Activated CD4-positive, CD25-positive, alpha-beta regulatory T cell (primary cell): ENCODE data around the gene SDR42E2.
"Not testable (repeated sequence)": the region's sequence is repeated elsewhere in the genome, so short reads cannot be mapped to it uniquely, and the experiment has no call there.

Experiments
- DNase-seq, 4 experiments: peaks; one replicate each; lab custom pipeline; 2025; lab: John Stamatoyannopoulos, UW

The SDR42E2 gene

DNA sequence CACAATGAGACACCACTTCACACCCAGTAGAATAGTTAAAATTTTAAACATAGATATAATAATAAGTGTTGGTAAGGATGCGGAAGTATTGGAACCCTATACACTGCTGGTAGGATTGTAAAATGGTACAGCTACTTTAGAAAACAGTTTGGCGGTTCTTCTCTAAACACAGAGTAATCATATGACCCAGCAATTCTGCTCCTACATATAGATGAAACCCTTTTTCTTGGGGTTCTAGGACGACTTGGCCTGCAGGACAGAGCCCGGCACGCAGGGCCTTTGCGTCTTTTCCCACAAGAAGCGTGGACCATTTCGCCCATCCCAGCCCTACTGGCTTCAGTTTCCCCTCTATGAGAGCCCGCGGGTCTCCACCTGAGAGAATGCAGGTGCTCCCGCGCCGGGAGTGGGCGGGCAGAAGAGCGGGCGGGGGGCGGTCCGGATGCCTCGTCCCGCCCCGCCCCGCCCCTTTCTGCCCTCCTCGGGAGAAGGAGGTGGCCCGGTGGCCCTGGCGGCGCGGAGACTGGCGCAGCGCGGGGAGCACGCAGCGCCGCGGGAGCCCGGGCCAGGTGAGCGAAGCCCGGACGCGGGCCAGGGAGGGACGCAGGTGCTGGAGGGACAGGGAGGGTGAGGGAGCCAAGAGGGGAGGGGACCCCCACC, at the start of gene SDR42E2:
SDR42E2 (plus strand) TSS at position 508 of the 657 bp plus-strand sequence. CDS start 3,077 bp downstream, outside the sequence.
- peak in 2 of 4 experiments; percentile 15 to 29 for DNase-seq

GRCh38 chr16:22116095-22116700, 46.1 kb upstream of the SDR42E2 start:
- no peak for DNase-seq

GRCh38 chr16:22117609-22118008, 44.7 kb upstream of the SDR42E2 start:
- DNase-seq, result no peak

- no peak for DNase-seq
Measured at GRCh38 chr16:22120440-22120839, 41.9 kb upstream of the SDR42E2 start.

GRCh38 chr16:22122239-22122638, 40.1 kb upstream of the SDR42E2 start:
- DNase-seq, result no peak

GRCh38 chr16:22123146-22123545, 39.2 kb upstream of the SDR42E2 start:
- DNase-seq, result no peak

DNA sequence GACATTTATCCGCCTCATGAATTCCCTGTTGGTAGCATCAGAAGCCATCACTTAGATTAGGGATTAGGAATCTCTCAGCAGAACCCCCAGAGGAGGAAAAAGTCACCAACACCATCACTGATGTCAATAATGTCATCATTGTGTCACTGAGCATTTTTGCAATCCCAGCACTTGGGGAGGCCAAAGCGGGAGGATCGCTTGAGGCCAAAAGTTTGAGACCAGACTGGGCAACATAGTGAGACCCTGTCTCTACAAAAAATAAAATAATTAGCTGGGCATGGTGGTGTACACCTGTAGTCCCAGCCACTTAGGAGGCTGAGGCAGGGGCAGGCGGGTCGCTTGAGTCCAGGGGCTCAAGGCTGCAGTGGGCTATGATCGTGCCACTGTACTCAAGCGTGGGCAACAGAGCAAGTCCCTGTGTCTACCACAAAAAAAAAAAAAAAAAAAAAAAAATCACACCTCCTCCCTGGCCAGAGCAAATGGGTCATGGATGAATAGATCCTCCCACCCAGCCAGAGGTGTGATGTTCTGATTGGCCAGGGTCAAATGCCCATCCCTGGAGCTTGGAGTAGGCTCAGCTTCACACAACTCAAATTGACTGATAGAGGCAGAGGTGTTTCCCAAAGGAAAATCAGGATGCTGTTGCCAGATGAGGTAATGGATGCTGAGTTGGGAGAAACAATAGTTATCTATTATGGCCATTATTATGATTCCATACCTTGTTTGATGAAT, 38.4 kb upstream of the SDR42E2 start:
- no peak for DNase-seq

DNA sequence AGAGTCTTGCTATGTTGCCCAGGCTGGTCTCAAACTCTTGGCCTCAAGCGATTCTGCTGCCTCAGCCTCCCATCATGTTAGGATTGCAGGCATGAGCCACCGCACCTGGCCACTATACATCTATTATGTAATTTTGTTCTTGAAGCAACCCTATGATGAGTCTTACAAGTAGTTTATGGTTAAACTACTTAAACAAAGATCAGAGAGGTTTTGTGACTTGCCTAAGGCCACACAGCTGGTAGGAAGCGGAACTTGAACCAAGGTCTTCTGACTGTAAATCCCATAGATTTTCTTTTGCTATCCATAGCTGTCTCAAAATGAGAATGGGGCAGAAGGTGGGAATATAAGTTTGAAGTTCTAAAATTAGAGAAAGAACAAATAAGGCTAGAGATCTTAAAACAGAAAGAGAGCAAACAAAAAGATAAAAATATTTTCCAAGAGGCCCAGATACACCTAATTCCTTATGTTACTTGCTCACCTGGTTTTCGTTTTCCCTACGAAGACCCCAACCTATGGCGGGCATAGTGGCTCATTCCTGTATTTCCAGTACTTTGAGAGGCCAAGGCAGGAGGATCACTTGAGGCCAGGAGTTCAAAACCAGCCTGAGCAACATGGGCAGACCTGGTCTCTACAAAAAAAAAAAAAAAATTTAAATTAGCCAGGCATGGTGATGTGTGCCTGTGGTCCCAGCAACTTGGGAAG, 37.6 kb upstream of the SDR42E2 start:
- no peak for DNase-seq

DNA sequence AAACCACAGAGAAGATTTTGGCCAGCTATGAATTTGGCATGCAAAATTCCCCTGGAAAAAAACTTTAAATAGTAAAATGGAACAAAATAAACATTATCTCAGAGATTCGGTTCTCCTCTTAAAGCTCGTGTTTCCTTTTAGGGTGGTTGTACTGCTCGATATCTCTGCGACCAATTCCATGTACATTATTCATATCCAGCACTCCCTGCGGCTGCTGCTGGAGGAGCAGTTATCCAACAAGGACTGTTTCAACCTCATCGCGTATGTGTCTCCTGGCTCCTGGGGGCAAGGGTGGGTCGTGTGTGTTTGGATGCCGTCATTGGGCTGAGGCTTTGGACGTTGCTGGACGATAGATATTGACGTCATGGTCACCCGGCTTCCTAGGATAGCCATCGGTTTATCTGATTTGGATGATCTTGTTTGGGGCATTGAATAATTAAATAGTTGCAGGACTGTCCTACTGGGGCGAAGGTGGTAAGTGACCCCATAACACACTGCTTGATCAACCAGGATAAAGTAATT, 36.2 kb upstream of the SDR42E2 start:
- DNase-seq, result no peak

DNA sequence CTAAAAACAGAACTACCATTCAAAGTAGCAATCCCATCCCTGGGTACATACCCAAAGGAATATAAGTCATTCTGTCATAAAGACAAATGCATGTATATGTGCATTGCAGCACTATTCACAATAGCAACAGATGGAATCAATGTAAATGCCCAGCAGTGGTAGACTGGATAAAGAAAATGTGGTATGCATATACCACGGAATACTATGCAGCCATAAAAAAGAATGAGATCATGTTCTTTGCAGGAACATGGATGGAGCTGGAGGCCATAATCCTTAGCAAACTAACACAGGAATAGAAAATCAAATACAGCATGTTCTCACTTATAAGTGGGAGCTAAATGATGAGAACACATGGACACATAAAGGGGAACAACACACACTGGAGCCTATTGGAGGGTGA, 33.8 kb upstream of the SDR42E2 start:
- DNase-seq, result not testable (repeated sequence)

- no peak for DNase-seq
Measured at GRCh38 chr16:22130528-22130927, 31.8 kb upstream of the SDR42E2 start.

GRCh38 chr16:22132801-22133200, 29.5 kb upstream of the SDR42E2 start:
- DNase-seq, result no peak

GRCh38 chr16:22138482-22138881, 23.8 kb upstream of the SDR42E2 start:
- DNase-seq, result no peak

GRCh38 chr16:22139008-22139407, 23.3 kb upstream of the SDR42E2 start:
- DNase-seq, result no peak

DNA sequence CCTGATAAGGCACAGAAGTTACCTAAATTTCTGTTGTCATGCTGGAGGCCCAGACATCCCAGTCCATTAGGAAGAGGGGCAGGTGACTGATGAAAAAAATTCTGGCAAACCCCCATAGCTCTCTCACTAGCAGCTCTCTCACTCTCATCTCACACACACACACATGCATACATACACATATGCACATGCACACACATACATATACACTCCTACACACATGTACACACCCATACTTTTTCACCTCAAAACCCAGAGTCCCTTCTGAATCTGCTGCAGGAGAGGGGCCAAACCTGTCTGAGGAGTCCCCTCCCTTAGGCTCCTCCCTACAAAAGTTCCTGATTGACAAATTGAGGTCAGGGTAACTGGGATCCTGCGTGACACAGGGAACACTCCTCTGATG, 22.6 kb upstream of the SDR42E2 start:
- no peak for DNase-seq

DNA sequence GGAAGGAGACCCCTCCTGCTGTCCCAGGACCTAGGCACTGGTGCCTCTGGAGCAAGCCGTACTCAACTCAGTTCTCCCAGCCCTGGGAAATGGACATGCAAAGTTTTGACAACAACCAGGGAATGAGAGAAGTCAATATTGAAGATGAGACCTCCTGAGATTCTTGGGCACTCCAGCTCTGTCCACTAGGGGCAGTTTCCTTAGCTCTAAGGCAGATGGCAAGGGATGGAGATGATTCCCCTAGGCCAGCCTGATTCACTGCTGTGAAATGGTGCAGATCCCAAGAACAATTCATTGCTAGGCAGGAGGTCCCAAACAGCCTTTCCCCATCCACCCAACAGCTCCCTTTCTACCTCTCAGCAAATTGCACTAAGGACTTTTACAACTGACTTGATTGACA, 20.5 kb upstream of the SDR42E2 start:
- no peak for DNase-seq

GRCh38 chr16:22144520-22144919, 17.8 kb upstream of the SDR42E2 start:
- no peak for DNase-seq

GRCh38 chr16:22147853-22148252, 14.5 kb upstream of the SDR42E2 start:
- no peak for DNase-seq

- no peak for DNase-seq
Measured at GRCh38 chr16:22151246-22151998, 10.9 kb upstream of the SDR42E2 start.

- DNase-seq, result no peak
Measured at GRCh38 chr16:22152316-22152715, 10.0 kb upstream of the SDR42E2 start.

DNA sequence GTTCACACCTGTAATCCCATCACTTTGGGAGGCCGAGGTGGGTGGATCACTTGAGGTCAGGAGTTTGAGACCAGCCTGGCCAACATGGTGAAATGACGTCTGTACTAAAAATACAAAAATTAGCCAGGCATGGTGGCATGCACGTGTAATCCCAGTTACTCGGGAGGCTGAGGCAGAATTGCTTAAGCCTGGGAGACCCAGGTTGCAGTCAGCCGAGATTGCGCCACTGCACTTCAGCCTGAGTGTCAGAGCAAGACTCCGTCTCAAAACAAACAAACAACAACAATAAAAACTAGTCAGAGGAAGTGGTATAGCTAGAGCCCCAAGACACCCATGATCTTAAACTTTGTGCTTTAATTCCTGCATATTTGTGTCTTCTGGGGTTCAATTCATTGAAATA, 9.2 kb upstream of the SDR42E2 start:
- not testable (repeated sequence) for DNase-seq

DNA sequence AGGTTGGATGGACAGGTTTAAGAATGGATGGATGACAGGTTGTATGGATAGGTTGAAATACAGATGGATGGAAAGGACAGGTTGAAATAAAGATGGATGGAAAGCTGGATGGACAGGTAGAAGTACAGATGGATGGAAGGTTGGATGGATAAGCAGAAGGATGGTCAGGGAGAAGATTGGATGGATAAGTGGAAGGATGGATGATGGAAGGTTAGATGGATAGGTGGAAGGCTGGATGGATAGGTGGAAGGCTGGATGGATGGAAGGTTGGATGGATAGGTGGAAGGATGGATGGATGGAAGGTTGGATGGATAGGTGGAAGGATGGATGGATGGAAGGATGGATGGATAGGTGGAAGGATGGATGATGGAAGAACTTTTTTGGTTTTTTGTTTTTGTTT, 905 bp upstream of the SDR42E2 start:
- no peak for DNase-seq
